OCI-LY1 (cell line): ENCODE data around the gene PLEKHG3.

Experiments used
- H2AFZ ChIP-seq: fragments of 200-600 bp; sonication (generic), shearing (Covaris generic); 2 replicates; pipeline ENCODE4 v1.6.0; 2014; ENCODE audit warnings: antibody characterized with exemption, mild to moderate bottlenecking, low read length
- H3F3A ChIP-seq: fragments of 200-600 bp; sonication (generic), shearing (Covaris generic); 2 replicates; pipeline ENCODE4 v1.6.0; 2014; ENCODE audit warnings: mild to moderate bottlenecking, antibody characterized with exemption, low read length, moderate library complexity; ENCODE audit not compliant: insufficient read depth
- H3K27ac ChIP-seq: fragments of 200-600 bp; sonication (generic); 2 replicates; pipeline ENCODE4 v1.5.1; 2014; ENCODE audit warnings: low read length, mixed run types, mild to moderate bottlenecking, low read depth; ENCODE audit not compliant: poor library complexity, severe bottlenecking
- H3K27me3 ChIP-seq: fragments of 200-600 bp; sonication (generic); 2 replicates; pipeline ENCODE4 v1.6.0; 2014; ENCODE audit warnings: antibody characterized with exemption, mild to moderate bottlenecking, low read length, moderate library complexity; ENCODE audit not compliant: insufficient read depth
- H3K36me3 ChIP-seq: fragments of 200-600 bp; sonication (generic); 2 replicates; pipeline ENCODE4 v1.6.1; 2014; ENCODE audit warnings: mild to moderate bottlenecking, antibody characterized with exemption, low read length, moderate library complexity, mixed read lengths; ENCODE audit not compliant: insufficient read depth
- H3K4me1 ChIP-seq: fragments of 200-600 bp; sonication (generic); 2 replicates; pipeline ENCODE4 v1.5.1; 2014; ENCODE audit warnings: mild to moderate bottlenecking, low read length, moderate library complexity; ENCODE audit not compliant: insufficient read depth, severe bottlenecking
- H3K4me2 ChIP-seq: fragments of 200-600 bp; sonication (generic), shearing (Covaris generic); 2 replicates; pipeline ENCODE4 v1.6.1; 2014; ENCODE audit warnings: low read length
- H3K4me3 ChIP-seq: fragments of 200-600 bp; sonication (generic); 2 replicates; pipeline ENCODE4 v1.5.1; 2014; ENCODE audit warnings: low read length, low read depth, mild to moderate bottlenecking, mixed read lengths; ENCODE audit not compliant: poor library complexity, severe bottlenecking
- H3K79me2 ChIP-seq: fragments of 200-600 bp; shearing (Covaris generic); 2 replicates; pipeline ENCODE4 v1.6.1; 2016; ENCODE audit warnings: mixed run types, low read length, mixed read lengths; ENCODE audit not compliant: insufficient read depth
- H3K9ac ChIP-seq: fragments of 200-600 bp; sonication (generic), shearing (Covaris generic); 2 replicates; pipeline ENCODE4 v1.6.1; 2014; ENCODE audit warnings: mild to moderate bottlenecking, low read length, mixed read lengths
- H3K9me2 ChIP-seq: fragments of 200-600 bp; sonication (generic), shearing (Covaris generic); 2 replicates; pipeline ENCODE4 v1.6.1; 2014; ENCODE audit warnings: low read depth, mild to moderate bottlenecking, low read length, mixed read lengths
- H3K9me3 ChIP-seq: fragments of 200-600 bp; shearing (Covaris generic); 2 replicates; pipeline ENCODE4 v1.6.1; 2014; ENCODE audit warnings: low read length, mixed read lengths
- H4K20me1 ChIP-seq: fragments of 200-600 bp; sonication (generic), shearing (Covaris generic); 2 replicates; pipeline ENCODE4 v1.6.0; 2016; ENCODE audit warnings: mild to moderate bottlenecking, low read length; ENCODE audit not compliant: insufficient read depth
- CTCF ChIP-seq: fragments of 200-600 bp; sonication (generic), shearing (Covaris generic); IDR thresholded peaks from 2 replicates; pipeline ENCODE4 v1.5.1; 2017; ENCODE audit warnings: mild to moderate bottlenecking, antibody characterized with exemption, low read length, moderate library complexity, mixed read lengths
- EZH2 ChIP-seq: fragments of 200-600 bp; sonication (generic), shearing (Covaris generic); IDR thresholded peaks from 2 replicates; pipeline ENCODE4 v1.8.0; 2017; ENCODE audit warnings: borderline replicate concordance, mixed run types, mild to moderate bottlenecking, antibody characterized with exemption, low read length, moderate library complexity, mixed read lengths

PLEKHG3 gene

GRCh38 chr14:64728106-64728505, 23.9 kb downstream of the PLEKHG3 start:
- no peaks in the 10 kb centered on the region; the same call in 1 of the 2 replicates for H3K27me3 ChIP-seq
- no peak overlapping the region for H3K27ac ChIP-seq
- H3K4me1 ChIP-seq = no peaks in the 10 kb centered on the region
- H3K4me2 ChIP-seq = no peak overlapping the region
- H3F3A ChIP-seq = no peaks in the 10 kb centered on the region
- H4K20me1 ChIP-seq = no peaks in the 10 kb centered on the region
- H3K4me3 ChIP-seq = no peak overlapping the region
- H3K9me3 ChIP-seq = no peaks in the 10 kb centered on the region
- no peak overlapping the region for H3K9ac ChIP-seq
- H3K36me3 ChIP-seq = no peaks in the 10 kb centered on the region
- H3K9me2 ChIP-seq = no peaks in the 10 kb centered on the region
- TF ChIP-seq CTCF (no peak), EZH2 (no peak)
- no peaks in the 10 kb centered on the region for H3K79me2 ChIP-seq
- H2AFZ ChIP-seq = no peak overlapping the region

GRCh38 chr14:64728856-64729255, 24.6 kb downstream of the PLEKHG3 start:
- TF ChIP-seq EZH2 = no peak
- TF ChIP-seq CTCF = no peak
- Histone ChIP-seq H3K36me3 (no peaks in the 10 kb centered on the region), H3K4me2 (no peak overlapping the region), H3K27ac (no peak overlapping the region), H3K9me3 (no peaks in the 10 kb centered on the region), H3K4me3 (no peak overlapping the region), H3K9ac (no peak overlapping the region), H4K20me1 (no peaks in the 10 kb centered on the region), H3K79me2 (no peaks in the 10 kb centered on the region), H3K9me2 (no peaks in the 10 kb centered on the region), H3K27me3 (no peaks in the 10 kb centered on the region), H3F3A (no peaks in the 10 kb centered on the region), H2AFZ (no peak overlapping the region), H3K4me1 (no peaks in the 10 kb centered on the region)

- H3K4me2 ChIP-seq = no peak overlapping the region
- no peaks in the 10 kb centered on the region for H3K4me1 ChIP-seq
- no peak overlapping the region for H3K9ac ChIP-seq
- no peaks in the 10 kb centered on the region for H4K20me1 ChIP-seq
- H2AFZ ChIP-seq = no peak overlapping the region
- H3K79me2 ChIP-seq = no peaks in the 10 kb centered on the region
- H3K9me3 ChIP-seq = no peaks in the 10 kb centered on the region
- H3K27me3 ChIP-seq = no peaks in the 10 kb centered on the region
- no peaks in the 10 kb centered on the region for H3K36me3 ChIP-seq
- H3K27ac ChIP-seq = no peak overlapping the region
- H3F3A ChIP-seq = no peaks in the 10 kb centered on the region
- H3K4me3 ChIP-seq = no peak overlapping the region
- TF ChIP-seq CTCF (no peak), EZH2 (no peak)
- no peaks in the 10 kb centered on the region for H3K9me2 ChIP-seq
Observed at GRCh38 chr14:64729386-64730060, 25.3 kb downstream of the PLEKHG3 start.
